DOHH2 (cell line): ENCODE results near the gene EVC.

ENCODE experiments used
- H3F3A ChIP-seq: fragments of 200-600 bp; sonication (generic), shearing (Covaris generic); 2 replicates; pipeline ENCODE4 v1.6.0; 2016; ENCODE audit warnings: antibody characterized with exemption, mild to moderate bottlenecking; ENCODE audit not compliant: control insufficient read depth, insufficient read depth
- H3K27ac ChIP-seq: fragments of 200-600 bp; sonication (generic); 2 replicates; pipeline ENCODE4 v1.5.1; 2014; ENCODE audit warnings: low read depth, mild to moderate bottlenecking, low read length, moderate library complexity
- H3K27me3 ChIP-seq: fragments of 200-600 bp; sonication (generic); 2 replicates; pipeline ENCODE4 v1.6.1; 2014; ENCODE audit warnings: mild to moderate bottlenecking, low read length, mixed read lengths; ENCODE audit not compliant: control insufficient read depth
- H3K36me3 ChIP-seq: fragments of 200-600 bp; sonication (generic); 2 replicates; pipeline ENCODE4 v1.6.1; 2014; ENCODE audit warnings: mild to moderate bottlenecking, low read length, moderate library complexity, mixed read lengths; ENCODE audit not compliant: control insufficient read depth
- H3K4me1 ChIP-seq: fragments of 200-600 bp; sonication (generic); 2 replicates; pipeline ENCODE4 v1.6.1; 2014; ENCODE audit warnings: mild to moderate bottlenecking, low read length, mixed read lengths; ENCODE audit not compliant: control insufficient read depth
- H3K4me2 ChIP-seq: fragments of 200-600 bp; sonication (generic); 2 replicates; pipeline ENCODE4 v1.6.0; 2014; ENCODE audit warnings: mild to moderate bottlenecking, low read length, moderate library complexity
- H3K4me3 ChIP-seq: fragments of 200-600 bp; sonication (generic); 2 replicates; pipeline ENCODE4 v1.5.1; 2014; ENCODE audit warnings: mild to moderate bottlenecking, low read length, mixed read lengths
- H3K79me2 ChIP-seq: fragments of 200-600 bp; sonication (generic); 2 replicates; pipeline ENCODE4 v1.6.1; 2014; ENCODE audit warnings: mild to moderate bottlenecking, low read length, mixed read lengths; ENCODE audit not compliant: control insufficient read depth
- H3K9me2 ChIP-seq: fragments of 200-600 bp; sonication (generic); replicated peaks from 2 replicates; pipeline ENCODE4 v1.6.1; 2014; ENCODE audit warnings: mild to moderate bottlenecking, low read length, mixed read lengths; ENCODE audit not compliant: control insufficient read depth
- H3K9me3 ChIP-seq: fragments of 200-600 bp; sonication (generic); 2 replicates; pipeline ENCODE4 v1.6.1; 2014; ENCODE audit warnings: antibody characterized with exemption, low read length, mixed read lengths; ENCODE audit not compliant: control insufficient read depth, insufficient read depth
- H4K20me1 ChIP-seq: fragments of 200-600 bp; sonication (generic); 2 replicates; pipeline ENCODE4 v1.6.0; 2014; ENCODE audit warnings: low read depth, mild to moderate bottlenecking, antibody characterized with exemption, low read length, moderate library complexity; ENCODE audit not compliant: control insufficient read depth, insufficient read depth
- CTCF ChIP-seq: fragments of 200-600 bp; sonication (generic); IDR thresholded peaks from one replicate; pipeline ENCODE4 v1.5.1; 2014; ENCODE audit warnings: antibody characterized with exemption, mild to moderate bottlenecking, low read depth, low read length; ENCODE audit not compliant: poor library complexity, severe bottlenecking
- EZH2phosphoT487 ChIP-seq: fragments of 200-600 bp; sonication (generic); IDR thresholded peaks from 2 replicates; pipeline ENCODE4 v1.6.1; 2017; ENCODE audit warnings: borderline replicate concordance, mild to moderate bottlenecking, antibody characterized with exemption, low read length, moderate library complexity, mixed read lengths

The EVC gene

GRCh38 chr4:5719350-5720055 is 8.5 kb downstream of the EVC start:
- Histone ChIP-seq H3K9me2 (no peaks in the 10 kb centered on the region), H3K4me1 (no peaks in the 10 kb centered on the region), H3F3A (no peaks in the 10 kb centered on the region), H4K20me1 (no peaks in the 10 kb centered on the region), H3K79me2 (no peaks in the 10 kb centered on the region), H3K9me3 (peaks cover 3% of the 10 kb centered on the region; the same call in 1 of the 2 replicates), H3K27me3 (no peaks in the 10 kb centered on the region), H3K4me3 (no peak overlapping the region), H3K4me2 (no peak overlapping the region), H3K27ac (no peak overlapping the region), H3K36me3 (no peaks in the 10 kb centered on the region)
- TF ChIP-seq CTCF (no peak), EZH2phosphoT487 (no peak)

- no peaks in the 10 kb centered on the region for H3F3A ChIP-seq
- H3K4me1 ChIP-seq, result no peaks in the 10 kb centered on the region
- no peaks in the 10 kb centered on the region for H3K27me3 ChIP-seq
- H3K4me2 ChIP-seq, result no peak overlapping the region
- TF ChIP-seq CTCF, result no peak
- no peak for TF ChIP-seq EZH2phosphoT487
- no peaks in the 10 kb centered on the region for H3K36me3 ChIP-seq
- H4K20me1 ChIP-seq, result no peaks in the 10 kb centered on the region
- no peaks in the 10 kb centered on the region for H3K79me2 ChIP-seq
- no peaks in the 10 kb centered on the region for H3K9me2 ChIP-seq
- H3K27ac ChIP-seq, result no peak overlapping the region
- no peak overlapping the region for H3K4me3 ChIP-seq
- H3K9me3 ChIP-seq, result peaks cover under 1% of the 10 kb centered on the region; the same call in 1 of the 2 replicates
Observed at GRCh38 chr4:5720157-5720850, 9.3 kb downstream of the EVC start.

GRCh38 chr4:5720980-5721379 is 10.0 kb downstream of the EVC start:
- Histone ChIP-seq H3K9me2 (no peaks in the 10 kb centered on the region), H3K79me2 (no peaks in the 10 kb centered on the region)

More at GRCh38 chr4:5720980-5721379, 10.0 kb downstream of the EVC start:
- no peaks in the 10 kb centered on the region for H4K20me1 ChIP-seq
- no peaks in the 10 kb centered on the region for H3K4me1 ChIP-seq
- no peaks in the 10 kb centered on the region for H3K27me3 ChIP-seq
- no peak overlapping the region for H3K4me3 ChIP-seq
- no peaks in the 10 kb centered on the region for H3K36me3 ChIP-seq
- H3K9me3 ChIP-seq, result no peaks in the 10 kb centered on the region
- no peak overlapping the region for H3K4me2 ChIP-seq
- H3F3A ChIP-seq, result no peaks in the 10 kb centered on the region
- no peak overlapping the region for H3K27ac ChIP-seq
- no peak for TF ChIP-seq CTCF
- TF ChIP-seq EZH2phosphoT487, result no peak
